Stimulated activated CD4-positive, alpha-beta T cell treated with anti-CD3 and anti-CD28 coated beads, TNF-alpha, amount 100 ng/mL, for 24 hours (primary cell): ENCODE measurements around the gene SSMEM1.
"Not testable (repeated sequence)": the region's sequence is repeated elsewhere in the genome, so short reads cannot be mapped to it uniquely, and the experiment has no call there.

Experiments
- DNase-seq, 3 experiments: peaks; one replicate each; pipeline ENCODE4 v3.0.0-alpha.2; 2020; ENCODE audit warnings: low read depth in 3 of 3

Gene SSMEM1, protein sequence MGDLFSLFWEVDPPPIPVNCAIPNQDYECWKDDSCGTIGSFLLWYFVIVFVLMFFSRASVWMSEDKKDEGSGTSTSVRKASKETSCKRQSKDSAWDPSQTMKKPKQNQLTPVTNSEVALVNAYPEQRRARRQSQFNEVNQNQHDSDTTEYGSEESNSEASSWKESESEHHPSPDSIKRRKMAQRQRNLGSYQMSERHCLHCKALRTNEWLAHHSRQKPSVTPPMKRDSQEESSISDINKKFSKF

DNA sequence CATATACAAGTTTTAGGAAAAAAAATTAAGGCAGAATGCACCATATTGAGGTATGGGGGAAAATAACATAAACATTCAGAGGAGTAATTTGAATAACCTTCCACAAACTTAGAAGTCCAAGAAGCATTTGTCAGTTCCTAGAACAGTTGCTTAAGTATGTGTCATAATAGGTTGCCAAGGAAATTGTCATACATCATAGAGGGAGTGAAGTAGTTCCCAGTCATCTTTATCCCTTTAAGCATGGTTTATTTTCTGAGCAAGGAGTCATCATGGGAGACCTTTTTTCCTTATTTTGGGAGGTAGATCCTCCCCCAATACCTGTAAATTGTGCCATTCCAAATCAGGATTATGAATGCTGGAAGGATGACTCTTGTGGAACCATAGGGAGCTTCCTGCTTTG is at the start of gene SSMEM1:
SSMEM1 (plus strand) TSS at position 219 of the 400 bp plus-strand sequence; CDS start at position 270, 51 bp downstream.
- DNase-seq, result no peak

DNA sequence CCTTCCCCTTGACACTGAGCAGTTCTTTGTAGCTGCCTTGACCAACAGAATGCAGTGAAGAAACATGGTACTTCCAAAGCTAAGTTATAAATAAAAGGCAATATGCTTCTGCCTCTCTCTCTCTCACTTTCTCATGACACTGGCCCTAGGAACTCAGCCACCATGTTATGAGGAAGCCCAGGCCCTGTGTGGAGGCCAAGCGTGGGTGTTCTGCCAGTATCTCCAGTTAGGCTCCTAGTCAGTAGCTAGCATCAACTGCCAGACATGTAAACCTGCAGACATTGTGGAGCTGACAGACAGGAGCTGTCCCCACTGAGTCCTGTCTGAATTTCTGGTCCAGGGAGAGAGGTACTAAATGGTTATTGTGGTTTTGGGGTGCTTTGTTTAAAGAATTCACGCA is 47.6 kb upstream of the SSMEM1 start:
- no peak for DNase-seq

DNA sequence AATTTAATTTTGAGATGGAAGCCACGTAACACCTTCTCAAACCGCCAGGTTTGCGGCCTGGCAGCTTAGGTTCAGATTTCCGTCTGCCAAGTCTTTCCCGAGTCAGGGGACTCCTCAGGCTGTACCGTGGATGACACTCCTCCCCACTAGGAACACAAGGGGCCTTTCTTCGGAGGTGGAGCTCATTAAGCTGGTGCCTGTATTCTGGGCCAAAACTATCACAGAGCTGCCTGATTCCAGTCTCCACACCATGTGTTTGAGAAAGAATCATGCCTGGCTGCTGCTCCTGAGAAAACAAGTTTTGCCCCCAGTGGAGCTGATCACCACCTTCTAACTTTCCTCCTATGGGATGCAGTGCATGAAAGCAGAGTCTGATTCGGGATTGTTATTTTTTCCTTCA is 47.2 kb upstream of the SSMEM1 start:
- no peak for DNase-seq

DNA sequence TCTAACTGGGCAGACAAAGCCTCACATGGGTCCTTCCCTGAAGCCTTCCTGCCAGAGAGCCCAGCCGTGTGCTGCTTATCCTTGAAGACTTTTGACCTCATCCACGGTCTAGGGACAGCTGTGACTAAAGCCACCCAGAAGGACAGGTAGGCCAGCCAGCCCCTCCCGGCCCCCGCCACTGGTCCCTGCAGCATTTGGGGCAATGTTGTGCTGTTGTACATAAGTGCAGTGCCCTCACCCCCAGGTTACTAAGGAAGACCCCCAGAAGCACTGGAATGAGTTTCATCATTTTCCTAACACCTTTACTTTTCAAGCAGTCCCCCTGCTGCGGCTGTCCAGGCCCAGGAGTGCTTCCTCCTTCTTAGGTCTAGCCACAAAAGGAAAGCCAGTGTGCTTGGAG is 45.5 kb upstream of the SSMEM1 start:
- no peak for DNase-seq

DNA sequence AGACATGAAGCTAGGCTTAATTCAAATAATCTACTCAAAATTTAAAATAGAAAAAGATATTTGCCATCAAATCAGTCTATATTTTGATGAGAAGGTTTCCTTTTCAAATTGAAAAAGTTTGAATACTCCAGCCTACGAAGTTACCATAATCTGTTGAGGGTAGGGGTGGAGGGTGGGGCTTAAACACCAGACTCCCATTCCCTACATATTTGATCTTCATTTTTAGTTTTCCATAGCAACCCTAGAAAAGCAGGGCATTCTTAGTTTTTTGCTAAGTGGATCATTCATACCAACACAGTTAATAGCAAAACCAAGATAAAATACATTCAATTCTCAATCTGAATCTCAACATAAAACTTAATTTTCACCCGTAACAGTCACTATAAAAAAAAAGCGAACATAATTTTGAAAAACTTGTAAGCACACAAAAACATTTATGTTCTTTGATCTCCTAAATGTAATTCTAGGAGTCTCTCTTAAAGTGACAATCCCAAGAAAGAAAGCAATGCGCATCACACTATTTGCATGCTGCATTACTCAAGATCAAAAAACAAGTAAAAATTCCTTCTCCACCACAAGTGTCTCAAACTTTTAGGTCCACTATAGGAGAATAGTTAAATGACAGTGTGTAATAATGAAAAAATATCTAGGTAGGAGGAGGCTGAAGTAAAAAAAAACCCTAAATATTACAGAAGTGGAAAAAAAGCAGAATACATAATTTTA is 33.3 kb upstream of the SSMEM1 start:
- no peak for DNase-seq

DNA sequence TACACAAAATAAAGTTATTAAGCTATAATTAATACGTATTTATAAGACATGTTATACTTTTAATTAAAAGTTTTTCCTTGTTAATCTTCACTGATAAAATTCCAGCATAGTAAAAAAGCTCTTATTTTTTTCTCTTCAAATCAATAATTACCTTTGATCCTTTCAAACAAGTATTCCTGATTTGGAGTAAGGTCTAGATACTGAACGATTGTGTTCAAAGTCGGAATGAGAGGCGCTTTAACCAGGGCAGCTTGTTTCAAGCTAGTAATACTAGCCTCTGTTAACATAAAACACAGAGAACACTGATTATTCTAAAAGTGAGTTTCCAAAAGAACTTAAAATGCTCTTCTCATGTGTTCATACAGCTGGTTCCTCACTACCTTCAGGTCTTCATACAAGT is 29.4 kb upstream of the SSMEM1 start:
- DNase-seq, result no peak

DNA sequence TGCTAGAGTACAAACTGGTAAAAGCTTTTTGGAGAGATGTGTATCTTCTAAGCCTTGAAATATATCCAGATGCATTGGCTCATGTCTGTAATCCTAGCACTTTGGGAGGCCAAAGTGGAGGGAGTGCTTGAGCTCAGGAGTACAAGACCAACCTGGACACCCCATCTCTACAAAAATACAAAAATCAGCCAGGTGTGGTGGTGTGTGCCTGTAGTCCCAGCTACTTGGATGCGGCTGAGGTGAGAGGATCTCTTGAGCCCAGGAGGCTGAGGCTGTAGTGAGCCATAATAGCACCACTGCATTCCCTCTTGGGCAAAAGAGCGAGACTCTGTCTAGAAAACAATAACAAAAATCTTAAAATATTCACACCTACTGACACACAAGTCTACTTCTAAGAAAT is 28.0 kb upstream of the SSMEM1 start:
- no peak for DNase-seq

DNA sequence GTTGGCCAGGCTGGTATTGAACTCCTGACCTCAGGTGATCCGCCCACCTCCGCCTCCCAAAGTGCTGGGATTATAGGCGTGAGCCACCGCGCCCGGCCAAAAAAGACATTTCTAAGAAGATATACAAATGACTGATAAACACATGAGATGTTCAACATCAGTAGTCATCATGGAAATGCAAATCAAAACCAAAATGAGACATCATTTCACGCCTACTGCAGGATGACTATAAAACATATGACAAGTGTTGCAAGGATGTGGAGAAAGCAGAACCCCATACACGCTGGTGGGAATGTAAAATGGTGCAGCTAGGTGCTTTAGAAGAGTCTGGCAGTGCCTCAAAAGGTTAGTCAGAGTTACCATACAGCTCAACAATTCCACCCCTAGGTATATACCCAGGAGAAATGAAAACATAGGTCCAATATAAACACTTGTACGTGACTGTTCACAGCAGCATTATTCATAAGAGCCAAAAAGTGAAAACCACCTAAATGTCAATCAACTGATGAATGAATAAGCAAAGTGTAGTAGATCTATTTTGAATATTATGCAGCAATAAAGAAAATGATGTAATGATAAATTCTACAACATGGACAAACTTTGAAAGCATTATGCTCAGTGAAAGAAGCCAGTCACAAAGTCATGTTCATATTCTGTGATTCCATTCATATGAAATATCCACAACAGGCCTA is 26.9 kb upstream of the SSMEM1 start:
- peak; percentile 14 to 49 (median 25) for DNase-seq

DNA sequence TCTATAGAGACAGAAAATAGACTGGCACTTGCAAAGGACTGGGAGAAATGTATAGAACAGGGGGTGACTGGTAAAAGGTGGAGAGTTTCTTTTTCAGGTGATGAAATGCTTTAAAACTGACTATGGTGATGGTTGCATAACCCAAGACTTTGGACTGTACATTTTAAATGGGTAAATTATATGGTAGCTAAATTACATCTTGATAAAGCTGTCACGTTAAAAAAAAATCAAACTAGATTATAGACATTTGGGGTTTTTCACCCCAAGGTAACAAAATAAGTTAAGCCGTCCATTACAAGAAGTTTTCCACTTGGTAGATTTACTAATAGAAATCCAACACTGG is 26.4 kb upstream of the SSMEM1 start:
- DNase-seq, result no peak

DNA sequence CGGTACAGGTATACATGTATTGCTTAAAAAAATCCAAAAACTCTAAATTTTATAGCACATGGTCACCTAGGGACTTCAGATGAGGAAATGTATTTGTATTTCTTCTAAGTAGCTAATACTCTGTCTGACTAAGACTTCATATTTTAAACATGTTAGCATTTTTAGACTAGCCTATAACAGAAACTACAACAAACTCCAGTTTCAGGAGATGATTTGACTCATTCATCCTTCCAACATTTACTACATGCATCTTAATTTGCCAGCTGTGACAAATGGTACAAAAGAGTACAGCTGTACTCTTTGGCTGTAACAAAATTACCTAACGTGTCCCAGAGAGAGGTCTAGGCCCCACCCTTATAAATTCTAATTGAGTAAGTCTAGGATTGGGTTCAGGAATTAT is 24.7 kb upstream of the SSMEM1 start:
- no peak for DNase-seq

DNA sequence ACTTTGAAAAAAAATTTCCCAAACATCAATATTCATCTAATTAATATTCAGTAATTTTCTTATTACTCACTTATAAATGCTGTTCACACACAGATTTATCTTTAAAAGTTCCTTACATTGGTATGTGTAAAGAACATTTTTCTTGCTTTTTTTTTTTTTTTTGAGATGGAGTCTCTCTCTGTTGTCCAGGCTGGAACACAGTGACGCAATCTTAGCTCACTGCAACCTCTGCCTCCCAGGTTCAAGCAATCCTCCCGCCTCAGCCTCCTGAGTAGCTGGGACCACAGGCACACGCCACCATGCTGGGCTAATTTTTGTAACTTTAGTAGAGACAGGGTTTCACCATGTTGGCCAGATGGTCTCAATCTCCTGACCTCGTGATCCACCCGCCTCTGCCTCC is 23.3 kb upstream of the SSMEM1 start:
- not testable (repeated sequence) for DNase-seq

DNA sequence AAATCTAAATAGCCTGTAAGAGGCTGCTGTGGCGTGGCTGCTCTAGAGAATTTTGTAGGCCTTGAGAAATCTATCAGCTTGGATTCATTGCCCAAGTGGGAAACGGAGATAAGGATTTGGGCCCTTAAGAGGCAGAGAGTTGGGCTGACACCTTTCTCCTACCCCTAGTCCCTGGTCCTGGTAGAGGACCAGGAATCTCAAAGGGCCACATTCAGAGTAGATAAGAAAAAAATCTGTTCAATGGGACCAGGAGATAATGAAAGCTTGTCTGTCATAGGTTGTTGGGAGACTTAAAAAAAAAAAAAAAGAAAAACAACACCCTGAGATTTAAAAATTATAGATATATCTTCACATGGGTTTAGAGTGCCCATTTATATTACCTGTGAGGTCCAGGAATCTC is 20.3 kb upstream of the SSMEM1 start:
- no peak for DNase-seq

DNA sequence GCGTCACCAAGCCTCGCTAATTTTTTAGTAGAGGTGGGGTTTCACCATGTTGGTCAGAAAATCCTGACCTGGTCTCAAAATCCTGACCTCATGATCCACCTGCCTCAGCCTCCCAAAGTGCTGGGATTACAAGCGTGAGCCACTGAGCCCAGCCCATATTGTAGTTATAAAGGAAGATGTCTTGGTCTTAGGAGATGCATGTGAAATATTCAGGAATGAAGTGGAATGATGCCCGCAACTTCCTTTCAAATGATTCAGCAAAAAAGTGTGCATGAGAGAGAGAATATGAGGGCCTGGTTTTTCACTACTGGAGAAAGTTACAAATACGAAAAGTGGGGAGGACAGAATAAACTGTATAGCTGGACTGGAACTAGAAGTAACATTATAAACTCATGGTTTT is 18.3 kb upstream of the SSMEM1 start:
- no peak for DNase-seq

DNA sequence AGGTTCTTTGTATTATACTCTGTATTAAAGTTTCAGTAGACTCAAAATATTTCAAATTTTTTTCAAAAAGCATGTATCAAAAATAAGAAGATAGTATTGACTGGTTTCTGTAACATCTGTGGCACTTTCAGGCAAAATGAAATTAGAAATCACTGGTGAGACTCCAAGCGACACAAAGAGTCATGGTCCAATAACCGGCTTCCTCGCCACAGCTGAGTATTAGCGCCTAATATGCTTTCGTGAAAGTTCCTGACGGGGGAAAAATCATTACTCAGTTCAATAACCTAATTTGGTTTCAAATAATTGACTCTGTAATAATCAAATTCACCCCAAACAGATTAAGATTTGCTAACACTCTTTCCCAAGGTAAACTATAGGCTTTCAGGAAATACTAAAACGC is 15.9 kb upstream of the SSMEM1 start:
- DNase-seq, result no peak

DNA sequence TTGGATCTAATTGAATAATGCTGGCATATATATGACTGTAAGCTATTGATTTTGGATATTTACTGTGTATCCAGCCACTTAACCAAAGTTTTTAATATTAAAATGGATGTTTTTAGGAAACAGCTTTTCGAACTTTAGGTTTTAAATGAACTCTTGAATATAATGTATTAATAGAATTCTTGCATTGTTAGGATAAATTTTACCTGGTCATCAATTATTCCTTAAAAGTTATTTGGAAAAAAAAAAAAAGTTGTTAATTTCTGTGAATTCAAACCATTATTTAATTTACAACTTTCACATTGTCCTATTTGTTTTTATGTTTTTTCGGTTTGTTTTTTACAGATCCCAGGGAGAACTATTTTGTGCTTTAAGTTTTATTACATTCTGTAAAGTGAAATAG is 12.3 kb upstream of the SSMEM1 start:
- no peak for DNase-seq

DNA sequence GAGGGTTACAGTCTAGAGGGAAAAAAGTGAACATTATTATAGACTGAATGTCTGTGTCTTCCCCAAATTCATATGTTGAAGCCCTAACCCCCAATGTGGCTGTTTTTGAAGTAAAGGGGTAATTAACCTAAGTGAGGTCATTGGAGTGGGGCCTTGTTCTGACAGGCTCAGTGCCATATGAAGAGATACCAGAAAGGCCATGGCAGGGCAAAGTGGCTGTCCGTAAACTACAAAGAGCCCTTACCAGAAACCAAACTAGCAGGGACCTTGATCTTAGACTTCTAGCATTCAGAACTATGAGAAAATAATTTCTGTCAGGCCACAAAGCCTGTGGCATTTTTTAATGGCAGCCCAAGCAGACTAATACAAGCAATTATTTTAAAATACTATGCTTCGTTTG is 11.2 kb upstream of the SSMEM1 start:
- no peak for DNase-seq

DNA sequence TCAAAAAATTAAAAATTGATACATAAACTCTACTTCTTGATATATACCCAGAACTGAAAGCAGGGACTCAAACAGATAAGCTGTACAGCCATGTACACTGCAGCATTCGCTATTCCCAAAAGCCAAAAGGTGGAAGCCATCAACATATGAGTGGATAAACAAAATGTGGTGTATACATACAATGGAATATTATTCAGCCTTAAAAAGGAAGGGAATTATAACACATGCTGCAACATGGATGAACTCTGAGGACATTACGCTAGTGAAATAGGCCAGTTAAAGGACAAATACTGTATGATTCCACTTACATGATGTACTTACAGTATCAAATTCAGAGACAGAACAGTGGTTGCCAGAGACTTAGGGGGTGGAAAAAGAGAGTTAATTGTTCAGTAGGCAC is 10.6 kb upstream of the SSMEM1 start:
- no peak for DNase-seq

DNA sequence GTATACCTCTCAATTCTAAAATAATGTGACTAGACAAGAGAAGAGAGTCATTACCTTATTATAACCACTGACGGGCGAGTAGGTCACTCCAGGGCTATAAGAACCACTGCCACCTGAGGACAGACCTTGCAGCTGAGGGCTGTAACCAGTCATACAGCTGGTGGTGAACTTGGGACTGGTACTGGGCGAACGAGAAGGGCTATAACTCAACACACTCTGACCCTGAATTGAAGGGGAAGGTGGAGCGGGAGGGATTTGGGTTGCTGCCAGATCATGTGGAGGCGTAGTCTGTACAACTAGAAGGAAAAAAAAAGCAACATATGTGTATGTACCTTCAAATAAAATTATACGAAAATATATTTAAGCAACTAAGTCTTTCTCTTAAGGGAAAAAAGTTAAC is 5.9 kb upstream of the SSMEM1 start:
- no peak for DNase-seq

DNA sequence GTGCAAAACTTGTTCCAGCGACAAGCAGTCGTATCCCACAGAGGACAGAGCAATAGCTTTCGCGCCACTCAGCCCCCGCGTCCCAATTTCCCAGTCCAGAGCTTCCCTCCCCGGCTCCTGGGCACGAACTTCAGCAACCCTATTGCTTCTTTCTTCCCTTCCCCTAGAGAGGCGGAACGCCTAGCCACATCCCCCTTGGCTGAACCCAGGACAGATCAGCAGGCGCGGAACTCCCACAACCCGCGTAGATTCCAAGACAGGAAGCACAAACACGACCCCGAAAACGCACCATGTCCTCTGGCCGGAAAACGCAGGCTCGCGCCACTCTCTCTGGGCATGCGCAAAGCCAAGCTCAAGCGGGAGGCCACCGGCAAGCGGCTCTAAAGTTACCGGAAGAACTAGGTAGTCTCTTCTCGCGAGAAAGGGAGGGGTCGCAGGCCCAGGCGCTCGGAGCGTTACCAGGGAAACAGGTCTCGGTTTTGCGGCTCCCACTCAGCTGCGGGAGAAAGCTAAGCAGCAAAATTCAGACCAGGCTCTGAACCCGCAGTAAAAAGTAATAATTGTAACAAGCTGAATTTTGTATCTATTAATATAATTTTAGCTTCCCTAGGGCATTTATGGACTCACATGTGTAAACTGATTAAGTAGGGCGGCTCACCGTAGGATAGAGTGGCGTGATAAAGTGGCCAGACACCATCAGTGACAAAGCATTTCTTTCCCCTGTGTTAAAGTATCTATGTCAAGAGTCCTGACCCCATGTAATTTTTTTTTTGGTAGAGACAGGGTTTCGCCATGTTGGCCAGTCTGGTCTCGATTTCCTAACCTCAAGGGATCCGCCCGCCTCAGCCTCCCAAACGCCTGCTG is 2.3 kb upstream of the SSMEM1 start, which contains the start of gene TMEM209:
TMEM209 (minus strand) TSS at position 323 of the 864 bp plus-strand sequence; CDS start at position 292, 31 bp downstream.
- DNase-seq, result peak; percentile 90 to 94 (median 94)

DNA sequence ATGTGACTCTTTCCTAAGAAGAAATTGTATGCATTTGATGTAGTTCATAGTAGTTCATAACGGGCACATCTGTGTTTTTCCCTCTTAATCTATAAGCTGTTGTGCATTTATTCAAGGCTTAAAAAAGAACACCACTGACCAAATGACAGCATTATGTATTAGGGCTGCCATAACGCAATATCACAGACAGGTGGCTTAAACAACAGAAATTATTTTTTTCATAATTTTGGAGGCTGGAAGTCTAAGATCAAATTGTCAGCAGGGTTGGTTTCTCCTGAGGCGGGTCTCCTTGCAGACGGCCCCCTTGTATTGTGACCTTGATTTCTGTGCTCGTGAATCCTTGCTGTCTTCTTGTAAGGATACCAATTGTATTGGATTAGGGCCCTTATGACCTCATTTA is 627 bp upstream of the SSMEM1 start:
- DNase-seq, result no peak

DNA sequence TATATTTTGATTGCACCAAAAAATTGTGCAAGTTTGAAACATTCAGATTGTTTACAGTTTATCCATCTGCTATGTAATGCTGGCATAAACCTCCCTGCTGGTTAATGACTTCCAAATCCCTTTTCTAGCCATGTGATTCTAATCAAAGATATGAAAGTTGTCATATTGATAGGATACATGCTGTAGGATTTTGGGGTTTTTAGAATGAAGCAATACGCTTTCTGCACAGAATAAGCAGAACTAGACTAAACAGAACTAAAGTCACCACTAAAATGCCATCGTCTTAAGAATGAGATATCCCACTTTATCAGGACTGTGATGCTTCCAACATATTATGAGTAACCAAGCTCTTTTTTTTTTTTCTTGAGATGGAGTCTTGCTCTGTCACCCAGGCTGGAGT is 856 bp downstream of the SSMEM1 start:
- DNase-seq, result no peak
